ENCODE measurements around the gene LEAP2. TPM values are rescaled to one million over a fixed set of nuclear protein-coding genes. Genes with fewer than 3 reads are reported as not detected.

LEAP2 gene
- total RNA-seq, 2 donors from 2014 or later, result 0.32 to 1.4 TPM

- Histone ChIP-seq H3K9me3 (no peaks in the 10 kb centered on the region), H3K4me3 (no peak overlapping the region), H3K36me3 (no peaks in the 10 kb centered on the region), H3K27me3 (replicated peaks; ENCODE audit: insufficient read depth) (no peaks in the 10 kb centered on the region), H3K4me1 (replicated peaks) (no peaks in the 10 kb centered on the region), H3K27ac (no peak overlapping the region)
- no peak for DNase-seq (ENCODE audit: low spot score)
- intact Hi-C loops (cut with DNase I), result no loop called here
- TF ChIP-seq POLR2AphosphoS5 (IDR thresholded peaks at IDR 0.05) (no peak), CTCF (IDR thresholded peaks at IDR 0.05) (no peak), POLR2A (IDR thresholded peaks at IDR 0.05) (no peak)
- WGBS, result 91% methylated on average over 1 of the region's 1 CpG
These were observed 36.2 kb downstream of the LEAP2 start for GRCh38 chr5:132909702-132910101.

GRCh38 chr5:132915681-132916080 is 42.2 kb downstream of the LEAP2 start:
- intact Hi-C loops (cut with DNase I), result no loop called here
- no peaks in the 10 kb centered on the region for H3K36me3 ChIP-seq
- no peak for TF ChIP-seq POLR2A (IDR thresholded peaks at IDR 0.05)
- TF ChIP-seq CTCF (IDR thresholded peaks at IDR 0.05), result no peak
- TF ChIP-seq POLR2AphosphoS5 (IDR thresholded peaks at IDR 0.05), result no peak
- H3K27ac ChIP-seq, result no peak overlapping the region
- no peaks in the 10 kb centered on the region for H3K9me3 ChIP-seq
- DNase-seq (ENCODE audit: low spot score), result no peak
- H3K4me1 ChIP-seq (replicated peaks), result no peaks in the 10 kb centered on the region
- no peak overlapping the region for H3K4me3 ChIP-seq
- 90% methylated on average over 5 of the region's 5 CpGs for WGBS
- no peaks in the 10 kb centered on the region for H3K27me3 ChIP-seq (replicated peaks; ENCODE audit: insufficient read depth)

GRCh38 chr5:132916086-132916485 is 42.6 kb downstream of the LEAP2 start:
- Histone ChIP-seq H3K27ac (no peak overlapping the region), H3K27me3 (replicated peaks; ENCODE audit: insufficient read depth) (no peaks in the 10 kb centered on the region), H3K36me3 (no peaks in the 10 kb centered on the region), H3K4me1 (replicated peaks) (no peaks in the 10 kb centered on the region), H3K9me3 (no peaks in the 10 kb centered on the region), H3K4me3 (no peak overlapping the region)
- TF ChIP-seq POLR2A (IDR thresholded peaks at IDR 0.05), result no peak
- no peak for TF ChIP-seq POLR2AphosphoS5 (IDR thresholded peaks at IDR 0.05)
- TF ChIP-seq CTCF (IDR thresholded peaks at IDR 0.05), result no peak
- intact Hi-C loops (cut with DNase I), result no loop called here
- no peak for DNase-seq (ENCODE audit: low spot score)
- WGBS, result 95% methylated on average over 3 of the region's 3 CpGs

Small RNA genes within 50 kb of the gene (small RNA-seq; reads per million reads assigned to genes)
- 0 reads per million in 2 donors for gene RNA5SP192

Other genes with a start within 250 kb of the LEAP2 start
- gene IL13, start 215.5 kb upstream of the LEAP2 start, total RNA-seq, result 1 to 10 TPM in 1 of 2 donors, not detected in 1; 2.3 TPM
- gene IL4, start 199.7 kb upstream of the LEAP2 start, total RNA-seq, result not detected
- 10 to 100 TPM in 1 of 2 donors, 1 to 10 TPM in 1; 5.9 to 14.0 TPM for gene KIF3A, start 136.1 kb upstream of the LEAP2 start, total RNA-seq
- gene CCNI2, start 126.2 kb upstream of the LEAP2 start, total RNA-seq, result 1 to 10 TPM in 1 of 2 donors, not detected in 1; 5.9 TPM
- gene SEPTIN8, start 96.4 kb upstream of the LEAP2 start, total RNA-seq, result 10 to 100 TPM; 27.7 to 38.5 TPM
- 10 to 100 TPM in 1 of 2 donors, 1 to 10 TPM in 1; 4.1 to 16.7 TPM for gene SOWAHA, start 60.4 kb upstream of the LEAP2 start, total RNA-seq
- 100 to 1,000 TPM in 1 of 2 donors, 10 to 100 TPM in 1; 62.1 to 364 TPM for gene SHROOM1, start 43.0 kb upstream of the LEAP2 start, total RNA-seq
- 1 to 10 TPM in 1 of 2 donors, under 1 TPM in 1; 0.09 to 3.2 TPM for gene GDF9, start 7.2 kb upstream of the LEAP2 start, total RNA-seq
- 100 to 1,000 TPM; 201 to 223 TPM for gene UQCRQ, start 7.0 kb upstream of the LEAP2 start, total RNA-seq
- gene AFF4, start 90.0 kb downstream of the LEAP2 start, total RNA-seq, result 100 to 1,000 TPM in 1 of 2 donors, 10 to 100 TPM in 1; 57.2 to 105 TPM
- gene ZCCHC10, start 152.9 kb downstream of the LEAP2 start, total RNA-seq, result 10 to 100 TPM in 1 of 2 donors, 1 to 10 TPM in 1; 7.8 to 10.5 TPM
- 10 to 100 TPM; 51.1 to 73.5 TPM for gene HSPA4, start 178.3 kb downstream of the LEAP2 start, total RNA-seq

Measured in prostate gland (tissue), 2 donors.